Measurements from ENCODE around the gene SLC25A21. TPM values are rescaled to one million over a fixed set of nuclear protein-coding genes. Genes with fewer than 3 reads are reported as not detected.
"Not testable (repeated sequence)": the region's sequence is repeated elsewhere in the genome, so short reads cannot be mapped to it uniquely, and the experiment has no call there.

SLC25A21 gene
- total and polyA plus RNA-seq, 10 of the 15 experiments (the other 5 are each of a cell fraction or from before 2014, with no cell fraction given) = 0.06 to 0.72 (median 0.17) TPM; not detected in 3

GRCh38 chr14:37147310-37147880 is 25.0 kb downstream of the SLC25A21 start (continued):
- TF ChIP-seq SKIL (IDR thresholded peaks at IDR 0.05; ENCODE audit: low read depth, poor library complexity, severe bottlenecking) = no peak

DNA sequence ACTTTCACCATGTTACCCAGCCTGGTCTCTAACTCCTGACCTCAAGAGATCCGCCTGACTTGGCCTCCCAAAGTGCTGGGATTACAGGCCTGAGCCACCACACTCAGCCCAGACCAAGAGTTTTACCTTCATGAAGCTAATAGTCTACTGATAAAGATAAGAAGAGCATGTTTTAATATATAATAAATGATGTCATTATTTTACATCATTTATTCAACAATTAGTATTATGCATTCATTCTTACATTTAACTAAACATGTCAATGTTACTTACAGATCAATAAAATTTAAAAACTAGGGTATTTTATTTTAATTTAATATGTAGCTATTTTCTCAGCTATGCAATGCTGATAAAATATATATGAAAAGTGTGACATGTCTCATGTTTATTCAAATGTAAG is 26.0 kb downstream of the SLC25A21 start:
- DNase-seq (ENCODE audit: low read depth, low spot score); H4K20me1 ChIP-seq (ENCODE audit: control insufficient read depth, insufficient read depth); H3K27me3 ChIP-seq (replicated peaks in 1 of 2; ENCODE audit: control insufficient read depth in 2 of 2, insufficient read depth in 2 of 2, low read length in 1 of 2); ATAC-seq; FAIRE-seq; CTCF ChIA-PET; BruUV-seq (replicated peaks); H3K4me3 ChIP-seq; POLR2A ChIA-PET; H3K36me3 ChIP-seq (ENCODE audit: control insufficient read depth in 2 of 2, insufficient read depth in 2 of 2, low read length in 1 of 2); H3K4me1 ChIP-seq (ENCODE audit: control insufficient read depth, insufficient read depth, low read length); H3K27ac ChIP-seq (ENCODE audit: control insufficient read depth, insufficient read depth); H3K9me3 ChIP-seq (replicated peaks; ENCODE audit: control insufficient read depth, insufficient read depth, low read length); RAD21 ChIA-PET (ENCODE audit: unreplicated experiment); H3K79me2 ChIP-seq (ENCODE audit: control insufficient read depth, insufficient read depth, low read length); H3K4me2 ChIP-seq (ENCODE audit: control insufficient read depth, insufficient read depth); H3K9ac ChIP-seq (ENCODE audit: control insufficient read depth, insufficient read depth, low read length); H2AFZ ChIP-seq (ENCODE audit: control insufficient read depth, low read depth, low read length): not testable (repeated sequence)
- SMC1A ChIA-PET (ENCODE audit: uncharacterized antibody, unreplicated experiment) = interaction anchor here (0.6 kb wide), 1 partner anchor 593 kb away, joined by 5 read pairs; no protein-coding TSS in a partner anchor
- intact Hi-C loops (cut with micrococcal nuclease; ENCODE audit: unreplicated experiment) (loop anchor here (5.0 kb wide), 1 partner anchor 594 kb away; no protein-coding TSS in a partner anchor), in situ Hi-C loops (cut with MboI) (loop anchor here (10.0 kb wide), 1 partner anchor 492 kb away; no protein-coding TSS in a partner anchor)
- 0% methylated on average over 1 of the region's 1 CpG for WGBS (ENCODE audit: insufficient coverage, insufficient replicate concordance, low lambda C conversion rate, missing lambda C conversion rate)

DNA sequence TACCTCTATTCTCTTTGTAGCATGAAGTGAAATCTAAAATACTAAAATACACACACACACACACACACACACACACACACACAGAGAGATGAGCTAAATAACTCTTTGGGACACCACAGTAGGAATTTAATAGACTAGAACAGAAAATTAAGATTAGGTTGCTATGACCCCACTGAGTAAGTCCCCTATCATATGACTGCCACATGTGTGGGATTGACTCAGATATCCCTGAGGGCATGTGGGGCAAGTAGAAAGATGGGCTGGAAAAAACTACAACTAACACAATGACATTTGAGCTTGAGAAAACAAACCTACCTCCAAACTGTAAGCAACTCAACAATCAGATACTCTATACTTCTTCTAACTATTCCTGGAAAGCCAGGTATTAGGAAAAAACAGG is 27.0 kb downstream of the SLC25A21 start:
- DNase-seq (ENCODE audit: low read depth, low spot score) = no peak
- Histone ChIP-seq H2AFZ (ENCODE audit: control insufficient read depth, low read depth, low read length) (no peak overlapping the region), H3K4me2 (ENCODE audit: control insufficient read depth, insufficient read depth) (no peak overlapping the region), H3K27me3 (replicated peaks in 1 of 2; ENCODE audit: control insufficient read depth in 2 of 2, insufficient read depth in 2 of 2, low read length in 1 of 2) (no peaks in the 10 kb centered on the region), H3K4me3 (no peak overlapping the region), H3K27ac (ENCODE audit: control insufficient read depth, insufficient read depth) (no peak overlapping the region), H3K9ac (ENCODE audit: control insufficient read depth, insufficient read depth, low read length) (no peak overlapping the region), H3K9me3 (replicated peaks; ENCODE audit: control insufficient read depth, insufficient read depth, low read length) (no peaks in the 10 kb centered on the region), H3K79me2 (ENCODE audit: control insufficient read depth, insufficient read depth, low read length) (no peaks in the 10 kb centered on the region), H3K36me3 (ENCODE audit: control insufficient read depth in 2 of 2, insufficient read depth in 2 of 2, low read length in 1 of 2) (no peaks in the 10 kb centered on the region), H4K20me1 (ENCODE audit: control insufficient read depth, insufficient read depth) (no peaks in the 10 kb centered on the region), H3K4me1 (ENCODE audit: control insufficient read depth, insufficient read depth, low read length) (no peaks in the 10 kb centered on the region)
- SMC1A ChIA-PET (ENCODE audit: uncharacterized antibody, unreplicated experiment) = no interaction called here
- no peak for FAIRE-seq
- in situ Hi-C loops (cut with MboI) (loop anchor here (10.0 kb wide), 1 partner anchor 491 kb away; no protein-coding TSS in a partner anchor), intact Hi-C loops (cut with micrococcal nuclease; ENCODE audit: unreplicated experiment) (loop anchor here (5.0 kb wide), 1 partner anchor 593 kb away; no protein-coding TSS in a partner anchor)
- POLR2A ChIA-PET = no interaction called here
- CTCF ChIA-PET = interaction anchor here (1.4 kb wide), 1 partner anchor 85 kb away, joined by 3 read pairs; no protein-coding TSS in a partner anchor
- no TSS peak for BruUV-seq (replicated peaks)
- RAD21 ChIA-PET (ENCODE audit: unreplicated experiment) = no interaction called here
- ATAC-seq = no peak
- TF ChIP-seq PRDM15 (CRISPR knock-in tag; IDR thresholded peaks at IDR 0.05) = no peak
- TF ChIP-seq, protein P1, sequence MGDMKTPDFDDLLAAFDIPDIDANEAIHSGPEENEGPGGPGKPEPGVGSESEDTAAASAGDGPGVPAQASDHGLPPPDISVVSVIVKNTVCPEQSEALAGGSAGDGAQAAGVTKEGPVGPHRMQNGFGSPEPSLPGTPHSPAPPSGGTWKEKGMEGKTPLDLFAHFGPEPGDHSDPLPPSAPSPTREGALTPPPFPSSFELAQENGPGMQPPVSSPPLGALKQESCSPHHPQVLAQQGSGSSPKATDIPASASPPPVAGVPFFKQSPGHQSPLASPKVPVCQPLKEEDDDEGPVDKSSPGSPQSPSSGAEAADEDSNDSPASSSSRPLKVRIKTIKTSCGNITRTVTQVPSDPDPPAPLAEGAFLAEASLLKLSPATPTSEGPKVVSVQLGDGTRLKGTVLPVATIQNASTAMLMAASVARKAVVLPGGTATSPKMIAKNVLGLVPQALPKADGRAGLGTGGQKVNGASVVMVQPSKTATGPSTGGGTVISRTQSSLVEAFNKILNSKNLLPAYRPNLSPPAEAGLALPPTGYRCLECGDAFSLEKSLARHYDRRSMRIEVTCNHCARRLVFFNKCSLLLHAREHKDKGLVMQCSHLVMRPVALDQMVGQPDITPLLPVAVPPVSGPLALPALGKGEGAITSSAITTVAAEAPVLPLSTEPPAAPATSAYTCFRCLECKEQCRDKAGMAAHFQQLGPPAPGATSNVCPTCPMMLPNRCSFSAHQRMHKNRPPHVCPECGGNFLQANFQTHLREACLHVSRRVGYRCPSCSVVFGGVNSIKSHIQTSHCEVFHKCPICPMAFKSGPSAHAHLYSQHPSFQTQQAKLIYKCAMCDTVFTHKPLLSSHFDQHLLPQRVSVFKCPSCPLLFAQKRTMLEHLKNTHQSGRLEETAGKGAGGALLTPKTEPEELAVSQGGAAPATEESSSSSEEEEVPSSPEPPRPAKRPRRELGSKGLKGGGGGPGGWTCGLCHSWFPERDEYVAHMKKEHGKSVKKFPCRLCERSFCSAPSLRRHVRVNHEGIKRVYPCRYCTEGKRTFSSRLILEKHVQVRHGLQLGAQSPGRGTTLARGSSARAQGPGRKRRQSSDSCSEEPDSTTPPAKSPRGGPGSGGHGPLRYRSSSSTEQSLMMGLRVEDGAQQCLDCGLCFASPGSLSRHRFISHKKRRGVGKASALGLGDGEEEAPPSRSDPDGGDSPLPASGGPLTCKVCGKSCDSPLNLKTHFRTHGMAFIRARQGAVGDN (IDR thresholded peaks at IDR 0.05) = no peak

Measured in GM12878 (cell line).